ENCODE data around the gene SMYD3.
"Not testable (repeated sequence)": the region's sequence is repeated elsewhere in the genome, so short reads cannot be mapped to it uniquely, and the experiment has no call there.

The SMYD3 gene

GRCh38 chr1:246083416-246083815 is 423.7 kb downstream of the SMYD3 start:
- DNase-seq: no peak

GRCh38 chr1:246081856-246082668 is 425.0 kb downstream of the SMYD3 start:
- DNase-seq: no peak

- no peak for DNase-seq
Observed at GRCh38 chr1:246081138-246081702, 425.9 kb downstream of the SMYD3 start.

DNA sequence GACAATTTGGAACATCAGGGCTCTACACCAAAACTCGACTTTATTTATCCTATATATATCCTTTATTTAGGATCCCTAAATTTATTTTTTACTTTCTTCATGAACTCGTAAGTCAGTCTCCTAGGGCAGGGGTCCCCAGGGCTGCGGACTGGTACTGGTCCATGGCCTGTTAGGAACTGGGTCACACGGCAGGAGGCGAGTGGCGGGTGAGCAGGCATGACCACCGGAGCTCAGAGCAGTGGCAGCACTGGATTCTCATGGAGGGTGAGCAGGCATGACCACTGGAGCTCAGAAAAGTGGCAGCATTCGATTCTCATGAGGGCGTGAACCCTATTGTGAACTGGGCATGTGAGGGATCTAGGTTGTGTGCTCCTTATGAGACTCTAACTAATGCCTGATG is 427.0 kb downstream of the SMYD3 start:
- DNase-seq: no peak

DNA sequence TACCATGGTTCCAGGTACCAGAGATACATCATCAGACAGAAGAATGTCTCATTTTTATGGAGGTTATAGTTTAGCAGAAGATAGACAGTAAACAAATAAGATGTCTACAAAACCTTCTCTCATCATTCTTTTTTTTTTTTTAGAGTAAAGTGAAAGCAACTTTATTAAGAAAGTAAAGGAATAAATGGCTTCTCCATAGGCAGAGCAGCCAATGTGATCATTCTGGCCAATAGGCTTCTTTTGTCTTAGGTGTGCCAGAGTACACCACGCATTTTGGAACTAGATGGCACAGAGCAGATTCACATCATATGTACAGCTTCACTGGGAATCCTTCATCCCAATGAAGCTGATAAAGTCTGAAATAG is 428.2 kb downstream of the SMYD3 start:
- DNase-seq: no peak

- DNase-seq: no peak
Observed at GRCh38 chr1:246078126-246078887, 428.8 kb downstream of the SMYD3 start.

- DNase-seq: no peak
Observed at GRCh38 chr1:246077476-246077875, 429.6 kb downstream of the SMYD3 start.

DNA sequence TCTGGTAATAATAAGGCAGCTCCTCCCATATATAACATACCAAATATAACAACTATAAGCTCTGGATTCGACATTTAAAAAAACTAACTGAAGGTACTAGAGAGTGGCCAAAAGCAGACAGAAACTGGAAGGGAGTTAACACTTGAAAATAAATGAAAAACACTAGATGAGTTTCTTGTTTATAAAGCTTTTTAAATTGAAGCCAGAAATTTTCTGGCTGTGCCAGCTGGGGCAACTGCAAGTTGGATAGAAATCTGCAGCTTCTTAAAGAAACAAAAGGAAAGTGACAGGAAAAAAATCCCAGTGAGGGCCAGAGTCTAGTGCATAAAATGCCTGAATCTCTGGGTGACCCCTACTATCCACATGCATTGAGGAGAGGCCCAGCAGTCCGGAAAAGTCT is 432.7 kb downstream of the SMYD3 start:
- no peak for DNase-seq

DNA sequence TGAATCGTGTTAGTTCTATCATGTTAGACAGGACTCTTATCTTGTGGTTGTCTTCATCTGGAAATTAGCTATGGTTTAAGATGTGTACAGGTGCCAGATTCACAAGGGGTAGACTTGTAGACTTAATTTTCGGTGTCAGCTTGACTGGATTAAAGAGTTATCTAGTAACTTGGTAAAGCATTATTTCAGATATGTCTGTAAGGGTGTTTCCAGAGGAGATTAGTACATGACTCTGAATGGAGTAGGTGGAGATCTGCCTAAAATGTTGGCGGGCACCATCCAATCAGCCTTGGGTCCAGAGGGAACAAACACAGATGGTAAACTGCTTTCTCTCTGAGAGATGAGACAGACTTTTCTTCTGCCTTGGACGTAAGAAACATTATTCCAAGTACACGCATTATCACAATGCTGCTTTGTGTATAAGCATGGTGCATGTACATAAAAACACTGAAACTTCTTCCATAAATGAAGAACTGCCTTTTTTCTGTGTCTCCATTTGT is 434.6 kb downstream of the SMYD3 start:
- DNase-seq: no peak

DNA sequence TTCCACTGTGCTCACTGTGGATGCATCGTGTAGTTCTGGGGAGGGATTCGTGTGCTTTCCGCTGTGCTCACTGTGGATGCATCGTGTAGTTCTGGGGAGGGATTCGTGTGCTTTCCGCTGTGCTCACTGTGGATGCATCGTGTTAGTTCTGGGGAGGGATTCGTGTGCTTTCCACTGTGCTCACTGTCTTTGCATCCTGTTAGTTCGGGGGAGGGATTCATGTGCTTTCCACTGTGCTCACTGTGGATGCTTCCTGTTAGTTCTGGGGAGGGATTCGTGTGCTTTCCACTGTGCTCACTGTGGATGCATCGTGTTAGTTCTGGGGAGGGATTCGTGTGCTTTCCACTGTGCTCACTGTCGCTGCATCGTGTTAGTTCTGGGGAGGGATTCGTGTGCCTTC is 435.1 kb downstream of the SMYD3 start:
- DNase-seq: not testable (repeated sequence)

GRCh38 chr1:246071561-246071960 is 435.5 kb downstream of the SMYD3 start:
- DNase-seq: not testable (repeated sequence)

DNA sequence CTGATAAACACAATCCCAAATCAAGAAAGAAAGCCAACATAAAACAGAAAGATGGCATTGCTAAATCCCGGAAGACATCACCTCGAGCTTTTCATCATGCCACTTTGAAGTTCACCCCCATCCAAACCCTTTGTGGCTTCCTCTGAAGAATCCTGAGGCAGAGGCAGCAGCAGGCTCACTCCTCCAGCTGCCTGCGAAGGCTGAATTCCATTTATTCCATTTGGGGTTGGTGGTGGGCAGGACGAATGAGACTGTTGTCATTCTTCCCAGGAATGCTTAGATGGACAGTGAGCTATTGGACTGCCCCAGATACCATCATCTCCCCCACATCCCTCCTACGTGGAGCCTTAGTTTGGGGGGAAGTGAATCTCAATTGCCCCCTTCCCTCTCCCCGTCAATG is 437.5 kb downstream of the SMYD3 start:
- DNase-seq: no peak

GRCh38 chr1:246068619-246069509 is 438.2 kb downstream of the SMYD3 start:
- no peak for DNase-seq

DNA sequence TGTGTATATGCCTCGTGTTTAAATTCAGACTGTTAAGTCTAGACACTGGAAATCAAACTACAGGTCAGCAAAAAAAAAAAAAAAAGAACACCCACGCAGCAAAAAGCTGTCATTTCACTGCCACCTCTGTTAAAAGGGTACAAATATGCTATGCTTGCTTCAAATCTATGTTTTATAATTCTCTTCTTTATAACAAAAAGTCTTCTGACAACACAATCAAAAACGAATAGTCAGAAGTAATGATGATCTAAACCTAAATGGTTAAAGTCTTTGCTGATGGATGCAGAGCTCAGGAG is 438.9 kb downstream of the SMYD3 start:
- DNase-seq: no peak

DNA sequence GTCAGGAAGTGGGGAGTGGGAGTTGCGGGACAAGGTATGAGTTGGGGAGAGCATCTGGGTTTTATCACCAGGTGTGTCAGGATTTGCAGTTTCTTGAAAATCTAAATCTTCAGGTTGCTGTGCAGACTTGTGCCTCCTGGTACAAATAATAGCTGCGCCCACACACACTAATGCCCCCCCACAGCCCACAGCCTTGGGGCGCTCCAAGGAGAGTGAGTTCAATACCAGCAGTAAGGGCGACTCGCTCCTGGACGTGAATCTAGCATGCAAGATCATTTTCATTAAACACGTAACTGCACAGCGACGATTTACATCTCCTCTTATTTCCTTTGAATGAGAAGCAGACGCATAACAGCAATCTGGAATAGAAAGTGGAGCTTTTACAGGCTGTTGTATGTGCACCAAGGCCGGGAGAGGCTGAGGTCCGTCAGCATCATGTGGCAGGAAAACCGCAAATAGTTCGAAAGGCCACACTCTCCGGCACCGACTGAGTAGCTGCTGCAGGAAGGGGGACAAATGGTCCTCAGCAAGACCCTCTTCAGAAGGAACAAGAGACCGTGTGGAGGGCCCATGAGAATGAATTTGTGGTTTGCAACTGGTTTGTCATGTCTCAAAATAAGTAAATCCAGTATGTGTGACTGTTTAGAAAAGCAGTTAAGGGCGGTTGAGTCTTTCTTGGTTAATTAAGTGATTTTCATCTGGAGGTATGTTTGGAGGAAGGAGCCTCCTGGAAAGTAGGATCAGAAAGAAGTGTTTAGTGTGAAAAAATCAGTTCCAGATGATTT is 439.5 kb downstream of the SMYD3 start:
- no peak for DNase-seq

DNA sequence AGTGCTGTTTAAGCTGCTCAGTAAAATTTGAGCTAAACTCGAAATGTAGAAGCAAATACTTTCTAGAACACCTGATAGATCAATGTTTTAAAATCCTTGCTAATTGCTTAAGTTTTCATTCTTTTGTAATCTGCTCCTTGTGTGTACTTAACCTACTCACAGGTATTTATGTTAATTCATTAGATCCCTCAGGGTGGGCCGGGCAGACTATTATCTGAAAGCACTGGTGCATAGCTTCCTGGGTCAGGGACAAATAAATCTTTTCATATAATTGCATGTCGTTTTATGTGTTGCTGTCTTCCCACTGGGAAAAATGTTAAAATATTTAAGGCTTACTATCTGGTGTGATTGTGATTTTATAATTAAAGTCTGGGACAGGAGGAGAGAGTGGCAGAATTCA is 440.5 kb downstream of the SMYD3 start:
- DNase-seq: no peak

GRCh38 chr1:246065592-246065991 is 441.5 kb downstream of the SMYD3 start:
- DNase-seq: no peak

DNA sequence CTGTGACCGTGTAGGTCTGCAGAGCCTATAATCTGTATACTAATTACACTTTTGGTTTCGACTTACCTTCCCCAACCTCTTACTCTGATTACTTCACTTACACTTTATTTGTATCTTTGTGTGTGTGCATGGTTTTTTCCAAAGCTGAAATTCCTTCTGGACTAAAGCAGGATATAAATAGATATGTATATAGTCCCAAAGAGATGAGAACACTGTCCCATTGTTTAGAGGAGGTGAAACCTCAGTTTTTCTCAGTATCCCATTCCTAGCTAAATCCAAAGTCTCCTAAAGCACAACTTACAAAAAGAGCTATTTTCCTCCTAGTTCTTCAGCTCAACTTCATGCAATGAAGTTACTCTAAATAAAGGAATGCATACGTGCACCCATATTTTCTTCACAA is 442.2 kb downstream of the SMYD3 start:
- no peak for DNase-seq

- DNase-seq: no peak
Observed at GRCh38 chr1:246063013-246063616, 444.0 kb downstream of the SMYD3 start.

DNA sequence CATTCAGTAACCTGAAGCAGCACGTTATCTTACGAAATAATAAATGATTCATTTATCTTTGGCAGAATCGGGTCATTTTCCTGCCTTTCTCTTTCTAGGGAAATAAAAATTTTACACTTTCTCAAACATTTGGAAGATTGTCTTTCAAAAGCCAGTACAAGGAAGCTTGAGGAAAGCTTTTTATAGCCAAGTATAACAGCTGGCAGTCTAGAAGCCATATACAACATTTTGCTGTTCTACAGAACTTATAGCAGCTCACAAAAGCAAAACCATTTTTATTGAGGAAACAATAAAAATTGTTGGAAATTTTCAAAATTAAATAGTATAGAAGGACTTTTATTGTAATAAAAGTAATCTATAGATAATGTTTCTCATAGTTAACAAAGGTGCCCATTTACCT is 448.6 kb downstream of the SMYD3 start:
- no peak for DNase-seq

- DNase-seq: no peak
Observed at GRCh38 chr1:246052603-246053002, 454.5 kb downstream of the SMYD3 start.
